ENCODE data around the gene PRDM15. TPM values are rescaled to one million over a fixed set of nuclear protein-coding genes. Genes with fewer than 3 reads are reported as not detected.

The PRDM15 gene
- total and polyA plus RNA-seq, 8 donors = 0.92 to 44.6 (median 3.4) TPM

- no peak for DNase-seq
- TF ChIP-seq CTCF (IDR thresholded peaks at IDR 0.05) = no peak
- TF ChIP-seq POLR2A (IDR thresholded peaks at IDR 0.05) = no peak
- TF ChIP-seq POLR2AphosphoS5 (IDR thresholded peaks at IDR 0.05) = no peak
- no peak for TF ChIP-seq EP300 (IDR thresholded peaks at IDR 0.05)
- Histone ChIP-seq H3K27me3 (peaks cover 0 to 23% (median 8%) of the 10 kb centered on the region in 3 donors), H3K9me3 (no peaks in the 10 kb centered on the region), H3K4me3 (no peak overlapping the region), H3K27ac (no peak overlapping the region), H3K36me3 (peaks cover 9 to 19% (median 14%) of the 10 kb centered on the region in 4 donors), H3K4me1 (peaks cover 36 to 79% (median 49%) of the 10 kb centered on the region in 4 donors)
- intact Hi-C loops (cut with DNase I; ENCODE audit: low total_unique reads) = no loop called here
- 89 to 93% (median 91%) methylated on average over 31 to 33 of the region's 33 CpGs for WGBS, 5 donors
Measured at GRCh38 chr21:41755934-41756773, 123.0 kb downstream of the PRDM15 start.

- WGBS, 5 donors = 81 to 89% (median 86%) methylated on average over 22 to 23 of the region's 23 CpGs
- H3K4me1 ChIP-seq = peaks cover 29 to 79% (median 49%) of the 10 kb centered on the region in 4 donors
- peaks cover 9 to 21% (median 15%) of the 10 kb centered on the region in 4 donors for H3K36me3 ChIP-seq
- H3K4me3 ChIP-seq = no peak overlapping the region
- no peak overlapping the region for H3K27ac ChIP-seq
- no peaks in the 10 kb centered on the region for H3K9me3 ChIP-seq
- peaks cover 0 to 22% (median under 1%) of the 10 kb centered on the region in 3 donors for H3K27me3 ChIP-seq
- intact Hi-C loops (cut with DNase I; ENCODE audit: low total_unique reads) = no loop called here
- no peak for TF ChIP-seq EP300 (IDR thresholded peaks at IDR 0.05)
- TF ChIP-seq CTCF (IDR thresholded peaks at IDR 0.05) = no peak
- DNase-seq = no peak
Measured at GRCh38 chr21:41755258-41755933, 123.7 kb downstream of the PRDM15 start.

- Histone ChIP-seq H3K36me3 (peaks cover 9 to 22% (median 15%) of the 10 kb centered on the region in 4 donors), H3K27ac (peak overlapping the region in 1 of 5 donors; percentile 51), H3K4me3 (no peak overlapping the region), H3K27me3 (peaks cover 0 to 15% (median 0%) of the 10 kb centered on the region in 3 donors), H3K4me1 (peaks cover 25 to 74% (median 46%) of the 10 kb centered on the region in 4 donors), H3K9me3 (no peaks in the 10 kb centered on the region)
- TF ChIP-seq POLR2A (IDR thresholded peaks at IDR 0.05) (no peak), EP300 (IDR thresholded peaks at IDR 0.05) (no peak), POLR2AphosphoS5 (IDR thresholded peaks at IDR 0.05) (no peak)
- DNase-seq = no peak
- 30 to 52% (median 40%) methylated on average over 5 to 10 of the region's 10 CpGs for WGBS, 5 donors
- intact Hi-C loops (cut with DNase I; ENCODE audit: low total_unique reads) = no loop called here
Measured at GRCh38 chr21:41754479-41754891, 124.7 kb downstream of the PRDM15 start.

GRCh38 chr21:41753006-41753898 is 125.9 kb downstream of the PRDM15 start:
- intact Hi-C loops (cut with DNase I; ENCODE audit: low total_unique reads) = no loop called here
- Histone ChIP-seq H3K9me3 (no peaks in the 10 kb centered on the region), H3K27ac (peak overlapping the region in 1 of 5 donors; percentile 15), H3K27me3 (peaks cover 0 to 12% (median 0%) of the 10 kb centered on the region in 3 donors), H3K4me3 (no peak overlapping the region), H3K36me3 (peaks cover 11 to 33% (median 21%) of the 10 kb centered on the region in 4 donors), H3K4me1 (peaks cover 15 to 62% (median 40%) of the 10 kb centered on the region in 4 donors)
- WGBS, 5 donors = 58 to 68% (median 60%) methylated on average over 16 of the region's 16 CpGs
- TF ChIP-seq EP300 (IDR thresholded peaks at IDR 0.05) = no peak
- TF ChIP-seq POLR2AphosphoS5 (IDR thresholded peaks at IDR 0.05) = no peak
- no peak for TF ChIP-seq POLR2A (IDR thresholded peaks at IDR 0.05)
- no peak for TF ChIP-seq CTCF (IDR thresholded peaks at IDR 0.05)
- DNase-seq = no peak

Data from stomach (tissue), 9 donors.